ENCODE results near the gene ASNSD1.

GRCh38 chr2:189661148-189661956 is at the start of gene ASNSD1:
- TF ChIP-seq POLR2A (IDR thresholded peaks at IDR 0.05) (peak; percentile 85 to 91), CTCF (IDR thresholded peaks at IDR 0.05 in 4 of 5, conservative IDR thresholded peaks at IDR 0.05 in 1 of 5) (peak; percentile 91 to 100 (median 96))
